KMS-11 (cell line): ENCODE data around the gene LIMA1.
"Not testable (repeated sequence)": the region's sequence is repeated elsewhere in the genome, so short reads cannot be mapped to it uniquely, and the experiment has no call there.

Experiments used
- H2AFZ ChIP-seq: fragments of 200-600 bp; sonication (generic); 2 replicates; pipeline ENCODE4 v1.6.1; 2016; ENCODE audit warnings: antibody characterized with exemption, mixed run types, low read depth
- H3K27ac ChIP-seq: fragments of 200-600 bp; sonication (generic); 2 replicates; pipeline ENCODE4 v1.6.1; 2016; ENCODE audit warnings: mild to moderate bottlenecking, mixed run types
- H3K27me3 ChIP-seq: fragments of 200-600 bp; sonication (generic); 2 replicates; pipeline ENCODE4 v1.6.1; 2017; ENCODE audit warnings: mild to moderate bottlenecking, low read depth, mixed run types, moderate library complexity; ENCODE audit not compliant: insufficient read depth
- H3K36me3 ChIP-seq: fragments of 200-600 bp; sonication (generic); 2 replicates; pipeline ENCODE4 v1.6.1; 2017; ENCODE audit warnings: mild to moderate bottlenecking, mixed run types; ENCODE audit not compliant: insufficient read depth
- H3K4me1 ChIP-seq: fragments of 200-600 bp; sonication (generic); 2 replicates; pipeline ENCODE4 v1.6.1; 2016; ENCODE audit warnings: mild to moderate bottlenecking, low read depth, mixed run types; ENCODE audit not compliant: poor library complexity, severe bottlenecking
- H3K4me2 ChIP-seq: fragments of 200-600 bp; sonication (generic); 2 replicates; pipeline ENCODE4 v1.7.0; 2016; ENCODE audit warnings: mild to moderate bottlenecking, mixed run types
- H3K4me3 ChIP-seq: fragments of 200-600 bp; sonication (generic); IDR thresholded peaks from 2 replicates; pipeline ENCODE4 v1.6.1; 2017; ENCODE audit warnings: low read depth, low read length, mixed read lengths; ENCODE audit not compliant: insufficient read depth
- H3K79me2 ChIP-seq: fragments of 200-600 bp; sonication (generic); 2 replicates; pipeline ENCODE4 v1.6.1; 2016; ENCODE audit warnings: low read depth, mixed run types; ENCODE audit not compliant: insufficient read depth
- H3K9ac ChIP-seq: fragments of 200-600 bp; sonication (generic); 2 replicates; pipeline ENCODE4 v1.6.1; 2016; ENCODE audit warnings: mild to moderate bottlenecking, mixed run types
- H4K20me1 ChIP-seq: fragments of 200-600 bp; sonication (generic); 2 replicates; pipeline ENCODE4 v1.6.1; 2016; ENCODE audit warnings: mild to moderate bottlenecking, mixed run types; ENCODE audit not compliant: insufficient read depth
- CTCF ChIP-seq: fragments of 200-600 bp; sonication (generic); conservative IDR thresholded peaks from 2 replicates; pipeline ENCODE4 v1.6.1; 2017; ENCODE audit warnings: low read depth, mild to moderate bottlenecking, antibody characterized with exemption, low read length, moderate library complexity, mixed read lengths

Gene LIMA1

GRCh38 chr12:50156641-50157040, 126.7 kb downstream of the LIMA1 start:
- Histone ChIP-seq H3K79me2 (peaks cover 18% of the 10 kb centered on the region; the same call in 1 of the 2 replicates), H3K4me1 (no peaks in the 10 kb centered on the region), H2AFZ (no peak overlapping the region), H3K4me2 (no peak overlapping the region), H4K20me1 (no peaks in the 10 kb centered on the region), H3K27ac (no peak overlapping the region), H3K4me3 (no peak overlapping the region), H3K27me3 (no peaks in the 10 kb centered on the region), H3K36me3 (no peaks in the 10 kb centered on the region), H3K9ac (no peak overlapping the region)
- no peak for TF ChIP-seq CTCF

GRCh38 chr12:50154947-50155346, 128.4 kb downstream of the LIMA1 start:
- H3K4me3 ChIP-seq, H3K4me2 ChIP-seq, H3K27me3 ChIP-seq, H4K20me1 ChIP-seq, H3K4me1 ChIP-seq, H3K27ac ChIP-seq, H3K36me3 ChIP-seq, H2AFZ ChIP-seq, H3K9ac ChIP-seq: not testable (repeated sequence)
- peaks cover 13% of the 10 kb centered on the region; the same call in 1 of the 2 replicates for H3K79me2 ChIP-seq

GRCh38 chr12:50151047-50151687, 132.2 kb downstream of the LIMA1 start:
- TF ChIP-seq CTCF: no peak
- no peak overlapping the region for H3K9ac ChIP-seq
- H3K27me3 ChIP-seq: no peaks in the 10 kb centered on the region
- H3K27ac ChIP-seq: no peak overlapping the region
- peaks cover 8% of the 10 kb centered on the region; the same call in 1 of the 2 replicates for H3K79me2 ChIP-seq
- no peak overlapping the region for H3K4me3 ChIP-seq
- no peak overlapping the region for H3K4me2 ChIP-seq
- H3K36me3 ChIP-seq: no peaks in the 10 kb centered on the region
- no peaks in the 10 kb centered on the region for H4K20me1 ChIP-seq
- no peaks in the 10 kb centered on the region for H3K4me1 ChIP-seq
- H2AFZ ChIP-seq: no peak overlapping the region

GRCh38 chr12:50149311-50149710, 134.0 kb downstream of the LIMA1 start:
- TF ChIP-seq CTCF: no peak

GRCh38 chr12:50148011-50148410, 135.3 kb downstream of the LIMA1 start:
- H4K20me1 ChIP-seq, H3K79me2 ChIP-seq, H3K4me1 ChIP-seq: not testable (repeated sequence)

More at GRCh38 chr12:50149311-50149710, 134.0 kb downstream of the LIMA1 start:
- Histone ChIP-seq H2AFZ (no peak overlapping the region), H3K4me3 (no peak overlapping the region), H4K20me1 (no peaks in the 10 kb centered on the region), H3K79me2 (peaks cover 2% of the 10 kb centered on the region; the same call in 1 of the 2 replicates), H3K36me3 (no peaks in the 10 kb centered on the region), H3K9ac (no peak overlapping the region), H3K4me2 (no peak overlapping the region), H3K4me1 (no peaks in the 10 kb centered on the region), H3K27ac (no peak overlapping the region), H3K27me3 (no peaks in the 10 kb centered on the region)

More at GRCh38 chr12:50148011-50148410, 135.3 kb downstream of the LIMA1 start:
- H3K4me2 ChIP-seq, H3K27ac ChIP-seq, H3K27me3 ChIP-seq, H3K9ac ChIP-seq, H2AFZ ChIP-seq, H3K4me3 ChIP-seq, H3K36me3 ChIP-seq: not testable (repeated sequence)
